Stomach (tissue), 4 donors: ENCODE data around the gene NOXA1.

Source experiments
- POLR2A ChIP-seq, 4 donors: fragments of 450-650 bp; IDR thresholded peaks; one replicate each; pipeline ENCODE4 v1.6.1; 2016; ENCODE audit warnings: antibody characterized with exemption in 4 of 4, control low read depth in 2 of 4, mild to moderate bottlenecking in 1 of 4, moderate library complexity in 1 of 4
- TF ChIP-seq, protein P1 (sequence below), 7 experiments: fragments of 450-650 bp in 4 of 7; fragments of 200-600 bp in 3 of 7; sonication (generic) in 3 of 7; IDR thresholded peaks; one replicate each; pipeline ENCODE4 v1.5.1; 2016 to 2019; ENCODE audit warnings: antibody characterized with exemption in 7 of 7, control low read depth in 2 of 7, mild to moderate bottlenecking in 1 of 7

GRCh38 chr9:137452761-137453642 is 29.8 kb downstream of the NOXA1 start:
- TF ChIP-seq, protein P1, sequence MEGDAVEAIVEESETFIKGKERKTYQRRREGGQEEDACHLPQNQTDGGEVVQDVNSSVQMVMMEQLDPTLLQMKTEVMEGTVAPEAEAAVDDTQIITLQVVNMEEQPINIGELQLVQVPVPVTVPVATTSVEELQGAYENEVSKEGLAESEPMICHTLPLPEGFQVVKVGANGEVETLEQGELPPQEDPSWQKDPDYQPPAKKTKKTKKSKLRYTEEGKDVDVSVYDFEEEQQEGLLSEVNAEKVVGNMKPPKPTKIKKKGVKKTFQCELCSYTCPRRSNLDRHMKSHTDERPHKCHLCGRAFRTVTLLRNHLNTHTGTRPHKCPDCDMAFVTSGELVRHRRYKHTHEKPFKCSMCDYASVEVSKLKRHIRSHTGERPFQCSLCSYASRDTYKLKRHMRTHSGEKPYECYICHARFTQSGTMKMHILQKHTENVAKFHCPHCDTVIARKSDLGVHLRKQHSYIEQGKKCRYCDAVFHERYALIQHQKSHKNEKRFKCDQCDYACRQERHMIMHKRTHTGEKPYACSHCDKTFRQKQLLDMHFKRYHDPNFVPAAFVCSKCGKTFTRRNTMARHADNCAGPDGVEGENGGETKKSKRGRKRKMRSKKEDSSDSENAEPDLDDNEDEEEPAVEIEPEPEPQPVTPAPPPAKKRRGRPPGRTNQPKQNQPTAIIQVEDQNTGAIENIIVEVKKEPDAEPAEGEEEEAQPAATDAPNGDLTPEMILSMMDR (IDR thresholded peaks at IDR 0.05), result no peak
- no peak for TF ChIP-seq POLR2A (IDR thresholded peaks at IDR 0.05)
